Hepatocyte (in vitro differentiated cells): ENCODE results near the gene TENM4. TPM values are rescaled to one million over a fixed set of nuclear protein-coding genes. Genes with fewer than 3 reads are reported as not detected.

Experiments
- DNase-seq: peaks from one replicate; pipeline ENCODE4 v3.0.0-alpha.2; 2016; ENCODE audit warnings: low spot score
- H2AFZ ChIP-seq: fragments of 200-600 bp; sonication (generic); 2 replicates; pipeline ENCODE4 v1.6.0; 2016; ENCODE audit warnings: antibody characterized with exemption, mild to moderate bottlenecking
- H3K27ac ChIP-seq: fragments of 200-600 bp; sonication (generic); 2 replicates; pipeline ENCODE4 v1.5.1; 2016; ENCODE audit warnings: mild to moderate bottlenecking
- H3K27me3 ChIP-seq: fragments of 200-600 bp; sonication (generic); 2 replicates; pipeline ENCODE4 v1.6.1; 2016
- H3K36me3 ChIP-seq: fragments of 200-600 bp; sonication (generic); replicated peaks from 2 replicates; pipeline ENCODE4 v1.5.1; 2016; ENCODE audit warnings: low read depth; ENCODE audit not compliant: insufficient read depth
- H3K4me1 ChIP-seq: fragments of 200-600 bp; sonication (generic); 2 replicates; pipeline ENCODE4 v1.5.1; 2016; ENCODE audit warnings: mild to moderate bottlenecking, moderate library complexity; ENCODE audit not compliant: insufficient read depth
- H3K4me2 ChIP-seq: fragments of 200-600 bp; sonication (generic); 2 replicates; pipeline ENCODE4 v1.6.0; 2016
- H3K4me3 ChIP-seq: fragments of 200-600 bp; sonication (generic); 2 replicates; pipeline ENCODE4 v1.5.1; 2016; ENCODE audit warnings: mild to moderate bottlenecking
- H3K79me2 ChIP-seq: fragments of 200-600 bp; sonication (generic); 2 replicates; pipeline ENCODE4 v1.6.0; 2017; ENCODE audit warnings: mild to moderate bottlenecking
- H3K9me2 ChIP-seq: fragments of 200-600 bp; sonication (generic); replicated peaks from 2 replicates; pipeline ENCODE4 v1.6.0; 2017; ENCODE audit warnings: mild to moderate bottlenecking; ENCODE audit not compliant: insufficient read depth
- H3K9me3 ChIP-seq: fragments of 200-600 bp; sonication (generic); 2 replicates; pipeline ENCODE4 v1.5.1; 2016; ENCODE audit warnings: low read depth, mild to moderate bottlenecking
- H4K20me1 ChIP-seq: fragments of 200-600 bp; sonication (generic); 2 replicates; pipeline ENCODE4 v1.6.0; 2016; ENCODE audit warnings: mild to moderate bottlenecking; ENCODE audit not compliant: insufficient read depth, poor library complexity, severe bottlenecking
- CTCF ChIP-seq: fragments of 200-600 bp; sonication (generic); IDR thresholded peaks from 2 replicates; pipeline ENCODE4 v1.5.1; 2016; ENCODE audit warnings: antibody characterized with exemption, mild to moderate bottlenecking; ENCODE audit not compliant: poor library complexity
- EZH2 ChIP-seq: fragments of 200-600 bp; sonication (generic); IDR thresholded peaks from 2 replicates; pipeline ENCODE4 v1.6.1; 2016; ENCODE audit warnings: antibody characterized with exemption, mild to moderate bottlenecking, borderline replicate concordance
- EZH2phosphoT487 ChIP-seq: fragments of 200-600 bp; sonication (generic); IDR thresholded peaks from one replicate; pipeline ENCODE4 v1.6.1; 2018; ENCODE audit warnings: antibody characterized with exemption, mild to moderate bottlenecking, low read depth, moderate library complexity; ENCODE audit not compliant: unreplicated experiment, severe bottlenecking
- WGBS: methylation state at CpG from one replicate; pipeline ENCODE4 v1.1.6; 2016; ENCODE audit warnings: low lambda C conversion rate; ENCODE audit errors: missing lambda C conversion rate; 5-methylcytosine and 5-hydroxymethylcytosine counted together
- polyA plus RNA-seq: library from polyadenylated mRNA; unstranded; fragments of >200 nt; fragmentation: Nextera tagmentation; extraction: Ambion mirVana; gene quantifications from 2 replicates; pipeline ENCODE4 v1.2.1, GENCODE V29; 2016
- total RNA-seq: library from RNA; depleted of rRNA; stranded (reverse); fragments of >200 nt; gene quantifications from 2 replicates; pipeline ENCODE4 v1.2.3, GENCODE V29; 2014

The TENM4 gene
- total and polyA plus RNA-seq, 2 experiments from 2014 or later: 18.4 to 18.7 TPM

- no peaks in the 10 kb centered on the region for H3K9me2 ChIP-seq
- no peak overlapping the region for H3K4me2 ChIP-seq
- H3K4me1 ChIP-seq: no peaks in the 10 kb centered on the region
- H3K4me3 ChIP-seq: no peak overlapping the region
- 81% methylated on average over 2 of the region's 2 CpGs for WGBS
- no peak overlapping the region for H3K27ac ChIP-seq
- no peak overlapping the region for H2AFZ ChIP-seq
- H3K79me2 ChIP-seq: no peaks in the 10 kb centered on the region
- no peaks in the 10 kb centered on the region for H3K36me3 ChIP-seq
- TF ChIP-seq EZH2: no peak
- TF ChIP-seq CTCF: no peak
- no peak for TF ChIP-seq EZH2phosphoT487
- no peaks in the 10 kb centered on the region for H3K9me3 ChIP-seq
- H3K27me3 ChIP-seq: no peaks in the 10 kb centered on the region
- no peaks in the 10 kb centered on the region for H4K20me1 ChIP-seq
- no peak for DNase-seq
Observed at GRCh38 chr11:78752494-78752893, 688.3 kb downstream of the TENM4 start.

- H3K4me3 ChIP-seq: no peak overlapping the region
- H3K9me2 ChIP-seq: no peaks in the 10 kb centered on the region
- no peak overlapping the region for H2AFZ ChIP-seq
- no peaks in the 10 kb centered on the region for H3K4me1 ChIP-seq
- no peak overlapping the region for H3K27ac ChIP-seq
- no peaks in the 10 kb centered on the region for H3K79me2 ChIP-seq
- H3K9me3 ChIP-seq: no peaks in the 10 kb centered on the region
- no peak overlapping the region for H3K4me2 ChIP-seq
- no peak for TF ChIP-seq EZH2
- TF ChIP-seq CTCF: no peak
- TF ChIP-seq EZH2phosphoT487: no peak
- no peaks in the 10 kb centered on the region for H4K20me1 ChIP-seq
- WGBS: 86% methylated on average over 7 of the region's 7 CpGs
- DNase-seq: no peak
- no peaks in the 10 kb centered on the region for H3K27me3 ChIP-seq
- no peaks in the 10 kb centered on the region for H3K36me3 ChIP-seq
Observed at GRCh38 chr11:78748918-78749690, 691.7 kb downstream of the TENM4 start.

- no peaks in the 10 kb centered on the region for H3K27me3 ChIP-seq
- H3K4me1 ChIP-seq: no peaks in the 10 kb centered on the region
- WGBS: 97% methylated on average over 5 of the region's 5 CpGs
- H4K20me1 ChIP-seq: no peaks in the 10 kb centered on the region
- no peak for TF ChIP-seq EZH2phosphoT487
- TF ChIP-seq CTCF: no peak
- TF ChIP-seq EZH2: no peak
- no peaks in the 10 kb centered on the region for H3K36me3 ChIP-seq
- no peak overlapping the region for H3K4me3 ChIP-seq
- no peak overlapping the region for H3K27ac ChIP-seq
- H2AFZ ChIP-seq: no peak overlapping the region
- no peak for DNase-seq
- no peaks in the 10 kb centered on the region for H3K9me2 ChIP-seq
- H3K79me2 ChIP-seq: no peaks in the 10 kb centered on the region
- H3K9me3 ChIP-seq: no peaks in the 10 kb centered on the region
- no peak overlapping the region for H3K4me2 ChIP-seq
Observed at GRCh38 chr11:78744949-78745348, 695.9 kb downstream of the TENM4 start.
